ENCODE data around the gene CCDC127. TPM values are rescaled to one million over a fixed set of nuclear protein-coding genes. Genes with fewer than 3 reads are reported as not detected.

Gene CCDC127
- total and polyA plus RNA-seq, 12 donors, result 3.0 to 9.7 (median 6.5) TPM

GRCh38 chr5:191949-192690, 25.8 kb downstream of the CCDC127 start:
- TF ChIP-seq CTCF (IDR thresholded peaks at IDR 0.05) (no peak), POLR2A (IDR thresholded peaks at IDR 0.05) (no peak)
- intact Hi-C loops (cut with DNase I), result no loop called here
- Histone ChIP-seq H3K4me1 (replicated peaks in 1 of 2) (peaks cover 0 to 6% of the 10 kb centered on the region in 2 donors), H3K9me3 (replicated peaks in 1 of 3) (no peaks in the 10 kb centered on the region), H3K27me3 (no peaks in the 10 kb centered on the region), H3K4me3 (no peak overlapping the region), H3K27ac (no peak overlapping the region), H3K36me3 (replicated peaks in 1 of 2) (no peaks in the 10 kb centered on the region)
- WGBS, 4 donors, result 85 to 94% (median 88%) methylated on average over 10 to 46 of the region's 46 CpGs
- DNase-seq, result no peak

DNA sequence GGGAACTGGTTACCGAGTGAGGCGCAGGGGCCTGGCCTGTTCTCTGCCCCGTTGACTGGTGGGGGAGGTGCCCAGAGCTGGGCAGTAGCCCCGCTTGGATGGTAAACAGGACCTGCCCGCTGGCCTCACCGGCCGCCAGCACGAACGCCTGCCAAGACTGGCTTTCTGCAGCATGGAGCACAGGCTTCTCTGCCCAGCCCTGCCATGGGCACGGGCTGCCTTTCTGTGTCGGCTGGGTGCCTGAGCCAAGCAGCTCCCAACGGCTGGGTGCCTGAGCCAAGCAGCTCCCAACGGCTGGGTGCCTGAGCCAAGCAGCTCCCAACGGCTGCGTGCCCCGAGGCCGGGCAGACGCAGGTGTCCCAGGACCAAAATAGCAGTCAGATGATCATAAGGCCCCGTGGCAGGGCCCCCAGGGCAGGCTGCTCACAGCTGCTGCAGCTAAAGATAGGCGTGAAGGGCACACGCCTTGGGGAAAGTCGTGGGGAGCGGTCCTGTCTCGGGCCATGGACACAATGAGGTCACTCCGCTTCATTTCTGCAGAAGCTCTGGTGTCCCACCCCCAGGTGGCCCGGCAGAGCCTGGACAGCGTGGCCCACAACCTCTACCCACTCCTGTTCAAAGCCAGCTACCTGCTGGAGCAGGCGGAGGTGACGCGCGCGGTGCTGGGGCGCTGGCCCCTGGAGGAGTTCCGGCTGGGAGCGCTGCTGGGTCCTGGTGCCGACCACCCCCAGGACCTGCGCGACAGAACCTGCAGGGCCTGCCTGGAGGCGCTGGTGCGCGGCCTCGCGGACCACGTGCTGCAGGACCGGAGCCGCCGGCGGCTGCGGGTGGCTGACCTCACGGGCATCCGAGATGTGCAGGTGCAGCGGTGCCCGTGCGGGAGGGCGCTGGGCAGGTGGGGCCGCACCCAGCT, 26.7 kb downstream of the CCDC127 start, which contains the start of gene LRRC14B:
TSS of gene LRRC14B (plus strand) at position 460 of the 913 bp plus-strand sequence. CDS start at position 504, 44 bp downstream.
- TF ChIP-seq CTCF (IDR thresholded peaks at IDR 0.05) (no peak), POLR2A (IDR thresholded peaks at IDR 0.05) (no peak)
- no peak within 1 kb of the TSS for H3K4me3 ChIP-seq
- H3K4me1 ChIP-seq (replicated peaks in 1 of 2), result peaks cover 0 to 6% of the 10 kb centered on the region in 2 donors
- DNase-seq, result no peak
- intact Hi-C loops (cut with DNase I), result no loop called here
- WGBS, 4 donors, result 38 to 50% (median 45%) methylated on average over 16 to 56 of the region's 56 CpGs
- H3K27me3 ChIP-seq, result no peaks in the 10 kb centered on the region
- H3K9me3 ChIP-seq (replicated peaks in 1 of 3), result no peaks in the 10 kb centered on the region
- H3K36me3 ChIP-seq (replicated peaks in 1 of 2), result no peaks in the 10 kb centered on the region
- H3K27ac ChIP-seq, result no peak within 1 kb of the TSS

DNA sequence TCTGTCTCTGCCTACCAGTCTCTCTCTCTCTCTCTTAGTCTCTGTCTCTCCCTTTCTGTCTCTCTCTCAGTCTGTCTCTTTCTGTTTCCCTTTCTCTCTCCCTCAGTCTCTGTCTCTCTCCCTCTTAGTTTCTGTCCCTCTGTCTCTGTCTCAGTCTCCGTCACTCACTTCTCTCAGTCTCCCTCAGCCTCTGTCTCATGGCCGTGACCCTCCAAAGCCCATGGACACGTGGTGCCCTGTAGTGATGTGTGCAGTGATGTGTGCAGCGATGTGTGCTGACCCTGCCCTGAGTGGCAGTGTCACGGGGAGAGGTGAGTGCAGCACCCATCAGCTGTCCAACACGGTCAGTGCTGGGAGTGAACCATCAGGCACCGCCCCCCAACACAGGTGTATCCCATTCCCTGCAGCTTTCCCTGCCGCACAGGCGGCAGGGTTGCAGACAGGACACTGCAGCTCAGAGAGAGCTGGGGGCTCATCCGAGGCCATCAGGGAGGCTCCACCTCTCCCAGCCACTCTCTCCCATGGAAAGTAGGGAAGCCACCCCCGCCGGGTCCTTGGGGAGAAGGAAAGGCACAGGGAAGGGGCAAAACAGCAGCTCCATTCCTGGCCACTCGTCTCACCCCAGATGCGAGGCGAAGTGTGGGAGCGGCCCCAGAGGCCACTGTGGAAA, 27.5 kb downstream of the CCDC127 start:
- intact Hi-C loops (cut with DNase I), result no loop called here
- 61 to 66% (median 65%) methylated on average over 9 to 16 of the region's 16 CpGs for WGBS, 4 donors
- H3K27me3 ChIP-seq, result no peaks in the 10 kb centered on the region

More for the DNA sequence above, 27.5 kb downstream of the CCDC127 start:
- Histone ChIP-seq H3K4me3 (no peak overlapping the region), H3K9me3 (replicated peaks in 1 of 3) (no peaks in the 10 kb centered on the region), H3K27ac (no peak overlapping the region), H3K36me3 (replicated peaks in 1 of 2) (no peaks in the 10 kb centered on the region), H3K4me1 (replicated peaks in 1 of 2) (peaks cover 0 to 6% of the 10 kb centered on the region in 2 donors)
- DNase-seq, result no peak
- no peak for TF ChIP-seq CTCF (IDR thresholded peaks at IDR 0.05)
- TF ChIP-seq POLR2A (IDR thresholded peaks at IDR 0.05), result no peak
